Posterior cingulate gyrus (tissue), 11 donors: ENCODE results near the gene EPC1.
"Not testable (repeated sequence)": the region's sequence is repeated elsewhere in the genome, so short reads cannot be mapped to it uniquely, and the experiment has no call there.

ENCODE experiments used
- DNase-seq, 10 donors: peaks; one replicate each; pipeline versions ENCODE4 v3.0.0 to v3.0.0-alpha.2; 2020 to 2021; ENCODE audit warnings: mixed read lengths in 3 of 10
- intact Hi-C: fragments of 100-400 bp; cut with DNase I; formaldehyde crosslinking; loops from one replicate; pipeline ENCODE4 v1.15.1; 2023

The EPC1 gene

GRCh38 chr10:32298075-32298812 lies 48.7 kb downstream of the EPC1 start:
- no peak for DNase-seq

GRCh38 chr10:32295027-32295426 lies 51.9 kb downstream of the EPC1 start:
- intact Hi-C loops, result no loop called here

More at GRCh38 chr10:32298075-32298812, 48.7 kb downstream of the EPC1 start:
- intact Hi-C loops, result no loop called here

GRCh38 chr10:32293581-32293980 lies 53.4 kb downstream of the EPC1 start:
- intact Hi-C loops, result no loop called here
- no peak for DNase-seq

More at GRCh38 chr10:32295027-32295426, 51.9 kb downstream of the EPC1 start:
- DNase-seq, result no peak

GRCh38 chr10:32279795-32280194 lies 67.2 kb downstream of the EPC1 start:
- no peak for DNase-seq
- intact Hi-C loops, result no loop called here

GRCh38 chr10:32273336-32273735 lies 73.6 kb downstream of the EPC1 start:
- DNase-seq, result no peak
- intact Hi-C loops, result no loop called here

GRCh38 chr10:32271617-32272016 lies 75.3 kb downstream of the EPC1 start:
- DNase-seq, result no peak
- intact Hi-C loops, result no loop called here

GRCh38 chr10:32269343-32270100 lies 77.4 kb downstream of the EPC1 start:
- intact Hi-C loops, result no loop called here
- no peak for DNase-seq

GRCh38 chr10:32268788-32269187 lies 78.2 kb downstream of the EPC1 start:
- intact Hi-C loops, result no loop called here
- no peak for DNase-seq

- DNase-seq, result no peak
- intact Hi-C loops, result no loop called here
Observed at GRCh38 chr10:32266979-32267378, 80.0 kb downstream of the EPC1 start.

- DNase-seq, result no peak
- intact Hi-C loops, result no loop called here
Observed at GRCh38 chr10:32266566-32266965, 80.4 kb downstream of the EPC1 start.

GRCh38 chr10:32265756-32266155 lies 81.2 kb downstream of the EPC1 start:
- intact Hi-C loops, result no loop called here
- DNase-seq, result no peak

GRCh38 chr10:32263300-32263699 lies 83.7 kb downstream of the EPC1 start:
- no peak for DNase-seq
- intact Hi-C loops, result no loop called here

- no peak for DNase-seq
- intact Hi-C loops, result no loop called here
Observed at GRCh38 chr10:32259551-32259950, 87.4 kb downstream of the EPC1 start.

- intact Hi-C loops, result loop anchor here (1.0 kb wide), 2 partner anchors 89 to 111 kb away; no protein-coding TSS in a partner anchor
- DNase-seq, result peak in 7 of 10 donors; percentile 28 to 93 (median 71)
Observed at GRCh38 chr10:32256613-32257437, 90.1 kb downstream of the EPC1 start.

GRCh38 chr10:32253821-32254220 lies 93.1 kb downstream of the EPC1 start:
- DNase-seq, result no peak
- intact Hi-C loops, result no loop called here

GRCh38 chr10:32253276-32253675 lies 93.7 kb downstream of the EPC1 start:
- DNase-seq, result no peak
- intact Hi-C loops, result no loop called here

- DNase-seq, intact Hi-C loops: not testable (repeated sequence)
Observed at GRCh38 chr10:32250489-32250888, 96.5 kb downstream of the EPC1 start.

GRCh38 chr10:32246685-32247084 lies 100.3 kb downstream of the EPC1 start:
- intact Hi-C loops, result no loop called here
- no peak for DNase-seq

- DNase-seq, result no peak
- intact Hi-C loops, result no loop called here
Observed at GRCh38 chr10:32245760-32246159, 101.2 kb downstream of the EPC1 start.

- DNase-seq, result no peak
Observed at GRCh38 chr10:32244421-32245207, 102.3 kb downstream of the EPC1 start.

More at GRCh38 chr10:32244421-32245207, 102.3 kb downstream of the EPC1 start:
- intact Hi-C loops, result no loop called here
